HL-60 (cell line): ENCODE data around the gene TMEFF2.

ENCODE experiments used
- CTCF ChIP-seq: IDR thresholded peaks from one replicate; pipeline ENCODE4 v1.5.1; 2011; ENCODE audit warnings: low read length, control low read depth, inconsistent platforms; ENCODE audit not compliant: insufficient read depth
- GABPA ChIP-seq: IDR thresholded peaks from 2 replicates; pipeline ENCODE4 v1.6.1; 2012; ENCODE audit warnings: low read depth
- POLR2AphosphoS5 ChIP-seq: IDR thresholded peaks from 2 replicates; pipeline ENCODE4 v1.6.1; 2012; ENCODE audit warnings: low read depth
- REST ChIP-seq: IDR thresholded peaks from 2 replicates; pipeline ENCODE4 v1.6.1; 2012; ENCODE audit warnings: low read depth; ENCODE audit not compliant: insufficient replicate concordance

GRCh38 chr2:192123847-192124246, 70.9 kb downstream of the TMEFF2 start:
- TF ChIP-seq CTCF, result no peak
- TF ChIP-seq REST, result no peak
- TF ChIP-seq GABPA, result no peak
- no peak for TF ChIP-seq POLR2AphosphoS5
